HEK293T (cell line): ENCODE results near the gene TAS2R13.

ENCODE experiments used
- ARNT ChIP-seq: fragments of 450-650 bp; IDR thresholded peaks from 2 replicates; pipeline ENCODE4 v1.6.1; 2017; ENCODE audit warnings: mild to moderate bottlenecking
- BHLHE40 ChIP-seq: fragments of 450-650 bp; IDR thresholded peaks from 2 replicates; pipeline ENCODE4 v1.6.1; 2016; ENCODE audit warnings: mild to moderate bottlenecking, moderate library complexity, borderline replicate concordance
- FOXA1 ChIP-seq: fragments of 450-650 bp; IDR thresholded peaks from 2 replicates; pipeline ENCODE4 v1.6.1; 2016; ENCODE audit warnings: mild to moderate bottlenecking
- FOXK2 ChIP-seq: fragments of 450-650 bp; IDR thresholded peaks from 2 replicates; pipeline ENCODE4 v1.6.1; 2016; ENCODE audit warnings: mild to moderate bottlenecking
- FOXM1 ChIP-seq: fragments of 450-650 bp; IDR thresholded peaks from 2 replicates; pipeline ENCODE4 v1.6.1; 2017; ENCODE audit warnings: mild to moderate bottlenecking, borderline replicate concordance
- HDGF ChIP-seq: fragments of 450-650 bp; IDR thresholded peaks from 2 replicates; pipeline ENCODE4 v1.6.1; 2017; ENCODE audit warnings: antibody characterized with exemption, borderline replicate concordance
- L3MBTL2 ChIP-seq: fragments of 450-650 bp; conservative IDR thresholded peaks from 2 replicates; pipeline ENCODE4 v1.6.1; 2016; ENCODE audit warnings: mild to moderate bottlenecking
- LEF1 ChIP-seq: fragments of 450-650 bp; IDR thresholded peaks from 2 replicates; pipeline ENCODE4 v1.6.1; 2017; ENCODE audit warnings: mild to moderate bottlenecking, borderline replicate concordance
- NFRKB ChIP-seq: fragments of 450-650 bp; IDR thresholded peaks from 2 replicates; pipeline ENCODE4 v1.6.1; 2016; ENCODE audit warnings: mild to moderate bottlenecking, moderate library complexity
- PKNOX1 ChIP-seq: fragments of 450-650 bp; IDR thresholded peaks from 2 replicates; pipeline ENCODE4 v1.6.1; 2016
- SP1 ChIP-seq: fragments of 450-650 bp; IDR thresholded peaks from 2 replicates; pipeline ENCODE4 v1.6.1; 2017
- SUZ12 ChIP-seq: fragments of 450-650 bp; IDR thresholded peaks from 2 replicates; pipeline ENCODE4 v1.6.1; 2016; ENCODE audit warnings: mild to moderate bottlenecking
- TARDBP ChIP-seq: fragments of 450-650 bp; IDR thresholded peaks from 2 replicates; pipeline ENCODE4 v1.6.1; 2016
- ZNF384 ChIP-seq: fragments of 450-650 bp; IDR thresholded peaks from 2 replicates; pipeline ENCODE4 v1.6.1; 2016

- TF ChIP-seq PKNOX1: no peak
- no peak for TF ChIP-seq FOXK2
- no peak for TF ChIP-seq HDGF
- no peak for TF ChIP-seq SP1
- TF ChIP-seq SUZ12: no peak
- TF ChIP-seq TARDBP: no peak
- no peak for TF ChIP-seq FOXA1
- TF ChIP-seq FOXM1: no peak
- TF ChIP-seq NFRKB: no peak
- no peak for TF ChIP-seq L3MBTL2
- TF ChIP-seq LEF1: no peak
- TF ChIP-seq BHLHE40: no peak
- no peak for TF ChIP-seq ARNT
- TF ChIP-seq ZNF384: no peak
Observed at GRCh38 chr12:10941369-10941768, 32.0 kb upstream of the TAS2R13 start.
